Transverse colon (tissue), 4 donors: Measurements from ENCODE around the gene DIP2A. TPM values are rescaled to one million over a fixed set of nuclear protein-coding genes. Genes with fewer than 3 reads are reported as not detected.

ENCODE experiments used
- DNase-seq: peaks from one replicate; pipeline ENCODE4 v3.0.0-alpha.2; 2019
- H3K27ac ChIP-seq, 4 donors: fragments of 200-600 bp; sonication (generic); 2 replicates each; pipeline ENCODE4 v1.5.1; 2016 to 2018; ENCODE audit warnings: inconsistent platforms in 4 of 4
- H3K27me3 ChIP-seq: fragments of 200-600 bp; sonication (generic); 2 replicates; pipeline ENCODE4 v1.5.1; 2017; ENCODE audit warnings: inconsistent platforms
- H3K36me3 ChIP-seq, 4 donors: fragments of 200-600 bp; sonication (generic); 2 replicates each; pipeline ENCODE4 v1.5.1; 2017 to 2019; ENCODE audit warnings: inconsistent platforms in 4 of 4
- H3K4me1 ChIP-seq, 4 donors: fragments of 200-600 bp; sonication (generic); 2 replicates each; pipeline ENCODE4 v1.5.1; 2017 to 2020; ENCODE audit warnings: inconsistent platforms in 4 of 4
- H3K4me3 ChIP-seq, 4 donors: fragments of 200-600 bp; sonication (generic); 1 replicate in 1 of 4; 2 replicates in 3 of 4; pipeline versions ENCODE4 v1.5.1 to v1.6.1; 2017 to 2019; ENCODE audit warnings: inconsistent platforms in 4 of 4
- H3K9me3 ChIP-seq, 2 donors: fragments of 200-600 bp; sonication (generic); 2 replicates each; pipeline ENCODE4 v1.5.1; 2017 to 2019; ENCODE audit warnings: inconsistent platforms in 2 of 2
- EP300 ChIP-seq: sonication (generic); formaldehyde crosslinking; IDR thresholded peaks from one replicate; pipeline ENCODE4 v1.6.1; 2017; ENCODE audit warnings: antibody characterized with exemption, low read depth
- POLR2A ChIP-seq: fragments of 450-650 bp; IDR thresholded peaks from one replicate; pipeline ENCODE4 v1.6.1; 2016; ENCODE audit warnings: antibody characterized with exemption, mild to moderate bottlenecking, moderate library complexity
- POLR2AphosphoS5 ChIP-seq, 3 donors: sonication (generic); formaldehyde crosslinking; IDR thresholded peaks; one replicate each; pipeline ENCODE4 v1.6.1; 2016; ENCODE audit warnings: antibody characterized with exemption in 3 of 3
- WGBS, 2 donors: methylation state at CpG; one replicate each; pipeline ENCODE4 v1.1.5; 2018; ENCODE audit warnings: low coverage in 1 of 2; 5-methylcytosine and 5-hydroxymethylcytosine counted together
- in situ Hi-C, 4 donors: fragments of 200-750 bp; cut with MboI; loops; one replicate each; pipeline versions ENCODE4 v1.15.0 to v1.15.1; 2017; ENCODE audit warnings: low sequenced_read_pairs in 3 of 4, low pct_ligation_motif_present in 1 of 4, low pct_unique_long_range_greater_than_20kb in 1 of 4
- intact Hi-C: fragments of 100-400 bp; cut with DNase I; formaldehyde crosslinking; loops from one replicate; pipeline ENCODE4 v1.15.1; 2023; ENCODE audit warnings: low total_unique reads
- total RNA-seq, 4 donors: library from RNA; depleted of rRNA; stranded (reverse); fragments of >200 nt; gene quantifications; one replicate each; pipeline ENCODE4 v1.1.0, GENCODE V29; 2016
- TF ChIP-seq, protein P1 (sequence below), 5 experiments: fragments of 200-600 bp in 3 of 5; fragments of 450-650 bp in 2 of 5; sonication (generic) in 3 of 5; IDR thresholded peaks; 1 replicate in 2 of 5; 2 replicates in 3 of 5; pipeline ENCODE4 v1.5.1; 2016 to 2017; ENCODE audit warnings: antibody characterized with exemption in 5 of 5, inconsistent platforms in 3 of 5, mild to moderate bottlenecking in 2 of 5, moderate library complexity in 1 of 5

The DIP2A gene
- total RNA-seq, 4 donors from 2014 or later: 68.8 to 121 (median 92.9) TPM

- intact Hi-C loops (no loop called here), in situ Hi-C loops (no loop called here)
- 93 to 95% methylated on average over 8 to 35 of the region's 35 CpGs for WGBS, 2 donors
- Histone ChIP-seq H3K27ac (no peak overlapping the region), H3K4me3 (no peak overlapping the region), H3K4me1 (no peaks in the 10 kb centered on the region), H3K9me3 (no peaks in the 10 kb centered on the region), H3K27me3 (no peaks in the 10 kb centered on the region), H3K36me3 (peaks cover 0 to 12% (median 0%) of the 10 kb centered on the region in 4 donors)
- TF ChIP-seq EP300 (no peak), POLR2AphosphoS5 (IDR thresholded peaks at IDR 0.05) (no peak), POLR2A (no peak)
- TF ChIP-seq, protein P1, sequence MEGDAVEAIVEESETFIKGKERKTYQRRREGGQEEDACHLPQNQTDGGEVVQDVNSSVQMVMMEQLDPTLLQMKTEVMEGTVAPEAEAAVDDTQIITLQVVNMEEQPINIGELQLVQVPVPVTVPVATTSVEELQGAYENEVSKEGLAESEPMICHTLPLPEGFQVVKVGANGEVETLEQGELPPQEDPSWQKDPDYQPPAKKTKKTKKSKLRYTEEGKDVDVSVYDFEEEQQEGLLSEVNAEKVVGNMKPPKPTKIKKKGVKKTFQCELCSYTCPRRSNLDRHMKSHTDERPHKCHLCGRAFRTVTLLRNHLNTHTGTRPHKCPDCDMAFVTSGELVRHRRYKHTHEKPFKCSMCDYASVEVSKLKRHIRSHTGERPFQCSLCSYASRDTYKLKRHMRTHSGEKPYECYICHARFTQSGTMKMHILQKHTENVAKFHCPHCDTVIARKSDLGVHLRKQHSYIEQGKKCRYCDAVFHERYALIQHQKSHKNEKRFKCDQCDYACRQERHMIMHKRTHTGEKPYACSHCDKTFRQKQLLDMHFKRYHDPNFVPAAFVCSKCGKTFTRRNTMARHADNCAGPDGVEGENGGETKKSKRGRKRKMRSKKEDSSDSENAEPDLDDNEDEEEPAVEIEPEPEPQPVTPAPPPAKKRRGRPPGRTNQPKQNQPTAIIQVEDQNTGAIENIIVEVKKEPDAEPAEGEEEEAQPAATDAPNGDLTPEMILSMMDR (IDR thresholded peaks at IDR 0.05): no peak
- no peak for DNase-seq
Measured at GRCh38 chr21:46421756-46422555, 36.7 kb upstream of the DIP2A start.

- no peak for DNase-seq
- peaks cover 0 to 12% (median 2%) of the 10 kb centered on the region in 4 donors for H3K36me3 ChIP-seq
- no peaks in the 10 kb centered on the region for H3K4me1 ChIP-seq
- H3K27me3 ChIP-seq: no peaks in the 10 kb centered on the region
- WGBS, 2 donors: 88 to 97% methylated on average over 7 to 12 of the region's 12 CpGs
- intact Hi-C loops: no loop called here
- no peaks in the 10 kb centered on the region for H3K9me3 ChIP-seq
- in situ Hi-C loops: no loop called here
- H3K27ac ChIP-seq: no peak overlapping the region
- no peak overlapping the region for H3K4me3 ChIP-seq
- TF ChIP-seq POLR2A: no peak
- TF ChIP-seq EP300: no peak
- TF ChIP-seq, protein P1 (IDR thresholded peaks at IDR 0.05): no peak
- no peak for TF ChIP-seq POLR2AphosphoS5 (IDR thresholded peaks at IDR 0.05)
Measured at GRCh38 chr21:46422636-46423241, 36.0 kb upstream of the DIP2A start.

GRCh38 chr21:46423546-46424038 lies 35.1 kb upstream of the DIP2A start:
- DNase-seq: no peak
- H3K27ac ChIP-seq: peak overlapping the region in 1 of 4 donors; percentile 28
- in situ Hi-C loops (no loop called here), intact Hi-C loops (no loop called here)
- H3K27me3 ChIP-seq: no peaks in the 10 kb centered on the region
- H3K9me3 ChIP-seq: no peaks in the 10 kb centered on the region
- TF ChIP-seq, protein P1 (IDR thresholded peaks at IDR 0.05): no peak
- no peak for TF ChIP-seq POLR2AphosphoS5 (IDR thresholded peaks at IDR 0.05)
- no peak for TF ChIP-seq POLR2A
- TF ChIP-seq EP300: no peak
- WGBS, 2 donors: 56% methylated on average over 1 of the region's 1 CpG; no CpG with 5 or more reads in 1 of the 2 donors
- no peak overlapping the region for H3K4me3 ChIP-seq
- H3K4me1 ChIP-seq: no peaks in the 10 kb centered on the region
- peaks cover 0 to 16% (median 2%) of the 10 kb centered on the region in 4 donors for H3K36me3 ChIP-seq

DNA sequence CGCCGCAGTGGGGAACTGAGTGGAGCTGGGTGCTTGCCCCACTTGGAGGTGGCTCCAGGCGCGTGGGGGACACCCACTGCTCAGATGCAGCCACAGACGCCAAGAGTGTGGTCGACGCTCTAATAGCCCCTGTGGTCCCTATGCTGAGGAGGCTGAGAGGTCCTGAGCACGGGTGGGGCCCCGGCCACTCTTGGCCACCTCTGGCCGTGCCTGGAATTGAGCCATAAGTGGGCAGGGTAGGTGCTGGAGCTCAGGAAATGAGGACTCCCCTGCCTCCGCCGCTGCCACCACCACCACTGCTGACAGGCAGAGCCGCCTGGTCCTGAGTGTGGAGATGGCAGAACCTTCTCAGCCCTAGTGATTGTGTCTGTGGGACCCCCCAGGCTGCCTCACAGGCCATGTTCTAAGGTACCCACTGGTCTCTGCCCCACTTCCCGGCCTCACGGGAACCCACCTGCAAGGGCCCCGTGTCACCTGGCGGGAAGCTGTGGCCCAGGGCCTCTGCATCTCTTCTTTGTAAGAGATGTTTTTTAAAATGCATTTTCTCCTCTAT lies 34.6 kb upstream of the DIP2A start:
- WGBS, 2 donors: 80 to 92% methylated on average over 2 to 14 of the region's 17 CpGs
- intact Hi-C loops: no loop called here
- in situ Hi-C loops: no loop called here
- TF ChIP-seq POLR2A (no peak), POLR2AphosphoS5 (IDR thresholded peaks at IDR 0.05) (no peak), EP300 (no peak)
- TF ChIP-seq, protein P1 (IDR thresholded peaks at IDR 0.05): no peak
- H3K36me3 ChIP-seq: peaks cover 0 to 21% (median 2%) of the 10 kb centered on the region in 4 donors
- no peak overlapping the region for H3K4me3 ChIP-seq
- no peak for DNase-seq
- no peaks in the 10 kb centered on the region for H3K9me3 ChIP-seq
- H3K27ac ChIP-seq: peak overlapping the region in 1 of 4 donors; percentile 28
- no peaks in the 10 kb centered on the region for H3K27me3 ChIP-seq
- H3K4me1 ChIP-seq: no peaks in the 10 kb centered on the region
